WTC11 (cell line): ENCODE results near the gene COA5. TPM values are rescaled to one million over a fixed set of nuclear protein-coding genes. Genes with fewer than 3 reads are reported as not detected.

Source experiments
- ATAC-seq: fragments of 200-7000 bp; cut with Tn5 transposase; 2 replicates; pipeline ENCODE4 v1.10.0; 2021; ENCODE audit warnings: mild to moderate bottlenecking, moderate library complexity
- Bru-seq: library from RNA; stranded (reverse); fragments of 400-500 nt; gene quantifications from one replicate; lab custom pipeline; 2021; lab: Mats Ljungman, UMichigan
- CTCF ChIA-PET: fragments of 300-600 bp; sonication (Branson Sonifier 250); formaldehyde crosslinking; loops from one replicate; lab custom pipeline; 2021; ENCODE audit warnings: antibody characterized with exemption; lab: Charles Lee
- POLR2A ChIA-PET: fragments of 350-600 bp; sonication (Branson Sonifier 250); formaldehyde crosslinking; loops from one replicate; lab custom pipeline; 2021; ENCODE audit warnings: antibody characterized with exemption; lab: Charles Lee
- DNase-seq: peaks from one replicate; pipeline ENCODE4 v3.0.0; 2021; ENCODE audit warnings: low spot score
- H3K27ac Mint-ChIP-seq: 2 replicates; pipeline ENCODE4 v1.8.0; 2021; ENCODE audit warnings: mixed read lengths
- H3K27me3 Mint-ChIP-seq: 2 replicates; pipeline ENCODE4 v1.8.0; 2021; ENCODE audit warnings: low read depth, mild to moderate bottlenecking, moderate library complexity, mixed read lengths
- H3K36me3 Mint-ChIP-seq: 2 replicates; pipeline ENCODE4 v1.8.0; 2021; ENCODE audit warnings: mixed read lengths
- H3K4me1 Mint-ChIP-seq: 2 replicates; pipeline ENCODE4 v1.8.0; 2022; ENCODE audit warnings: mixed read lengths
- H3K4me3 Mint-ChIP-seq: 2 replicates; pipeline ENCODE4 v1.8.0; 2021; ENCODE audit warnings: mild to moderate bottlenecking, moderate library complexity, mixed read lengths
- H3K9me3 Mint-ChIP-seq: 2 replicates; pipeline ENCODE4 v1.8.0; 2021; ENCODE audit warnings: mixed read lengths
- ATF1 ChIP-seq: sonication (generic); formaldehyde crosslinking; IDR thresholded peaks from 2 replicates; pipeline ENCODE4 v1.8.1; 2023; ENCODE audit warnings: mild to moderate bottlenecking, moderate library complexity, missing genetic modification reagents
- CREB1 ChIP-seq: sonication (generic); formaldehyde crosslinking; IDR thresholded peaks from 2 replicates; pipeline ENCODE4 v1.8.0; 2023; ENCODE audit warnings: mild to moderate bottlenecking, missing genetic modification reagents
- GABPB1 ChIP-seq: sonication (generic); formaldehyde crosslinking; IDR thresholded peaks from 2 replicates; pipeline ENCODE4 v1.8.1; 2023; ENCODE audit warnings: mild to moderate bottlenecking, missing genetic modification reagents
- GRHL2 ChIP-seq: fragments of 250-450 bp; sonication (Bioruptor Pico); IDR thresholded peaks from 2 replicates; pipeline ENCODE4 v1.8.0; 2022; ENCODE audit warnings: mild to moderate bottlenecking, moderate library complexity; ENCODE audit not compliant: insufficient replicate concordance, severe bottlenecking
- GTF2I ChIP-seq: fragments of 250-450 bp; sonication (Bioruptor Pico); conservative IDR thresholded peaks from 2 replicates; pipeline ENCODE4 v1.4.0; 2021; ENCODE audit warnings: mild to moderate bottlenecking
- IRF2 ChIP-seq: sonication (generic); formaldehyde crosslinking; IDR thresholded peaks from 2 replicates; pipeline ENCODE4 v1.8.0; 2022; ENCODE audit warnings: low read depth, missing genetic modification reagents, borderline replicate concordance
- KAT7 ChIP-seq: sonication (generic); formaldehyde crosslinking; IDR thresholded peaks from 2 replicates; pipeline ENCODE4 v1.8.1; 2023; ENCODE audit warnings: missing genetic modification reagents, mild to moderate bottlenecking, borderline replicate concordance
- MXD4 ChIP-seq: fragments of 250-450 bp; sonication (Bioruptor Pico); IDR thresholded peaks from 2 replicates; pipeline ENCODE4 v1.8.0; 2021; ENCODE audit warnings: mild to moderate bottlenecking, moderate library complexity, borderline replicate concordance
- MYBL2 ChIP-seq: sonication (generic); formaldehyde crosslinking; IDR thresholded peaks from 2 replicates; pipeline ENCODE4 v1.8.1; 2023; ENCODE audit warnings: mild to moderate bottlenecking, moderate library complexity, missing genetic modification reagents
- NFATC4 ChIP-seq: fragments of 250-450 bp; sonication (Bioruptor Pico); IDR thresholded peaks from 2 replicates; pipeline ENCODE4 v1.9.0; 2021; ENCODE audit warnings: mild to moderate bottlenecking
- NFYB ChIP-seq: sonication (generic); formaldehyde crosslinking; conservative IDR thresholded peaks from 2 replicates; pipeline ENCODE4 v1.8.0; 2022; ENCODE audit warnings: low read depth, missing genetic modification reagents
- RORB ChIP-seq: fragments of 250-450 bp; sonication (Bioruptor Pico); IDR thresholded peaks from 2 replicates; pipeline ENCODE4 v1.9.0; 2021; ENCODE audit warnings: mild to moderate bottlenecking
- SMAD3 ChIP-seq: sonication (generic); formaldehyde crosslinking; IDR thresholded peaks from 2 replicates; pipeline ENCODE4 v1.8.0; 2022; ENCODE audit warnings: missing genetic modification reagents, mild to moderate bottlenecking, borderline replicate concordance
- SP1 ChIP-seq: sonication (generic); formaldehyde crosslinking; conservative IDR thresholded peaks from 2 replicates; pipeline ENCODE4 v1.8.1; 2022; ENCODE audit warnings: missing genetic modification reagents
- TP53 ChIP-seq: sonication (generic); formaldehyde crosslinking; IDR thresholded peaks from 2 replicates; pipeline ENCODE4 v1.8.1; 2023; ENCODE audit warnings: mild to moderate bottlenecking, missing genetic modification reagents
- ZNF121 ChIP-seq: sonication (generic); formaldehyde crosslinking; IDR thresholded peaks from 2 replicates; pipeline ENCODE4 v1.8.0; 2023; ENCODE audit warnings: missing genetic modification reagents
- ZNF138 ChIP-seq: sonication (generic); formaldehyde crosslinking; conservative IDR thresholded peaks from 2 replicates; pipeline ENCODE4 v1.8.1; 2022; ENCODE audit warnings: mild to moderate bottlenecking, moderate library complexity, missing genetic modification reagents
- ZNF219 ChIP-seq: sonication (generic); formaldehyde crosslinking; IDR thresholded peaks from 2 replicates; pipeline ENCODE4 v1.8.0; 2023; ENCODE audit warnings: missing genetic modification reagents, mild to moderate bottlenecking, borderline replicate concordance
- long read RNA-seq, 3 experiments: library from RNA in 1 of 3; library from capped mRNA in 1 of 3; library from polyadenylated mRNA in 1 of 3; unstranded in 2 of 3; stranded (forward) in 1 of 3; transcript quantifications; one replicate each; pipeline ENCODE4 v2.0.0, GENCODE V29; 2021
- total RNA-seq: library from RNA; stranded (reverse); gene quantifications from 3 replicates; pipeline ENCODE4 v1.2.3, GENCODE V29; 2021
- TF ChIP-seq, protein P1 (sequence below): fragments of 250-450 bp; sonication (Bioruptor Pico); IDR thresholded peaks from 2 replicates; pipeline ENCODE4 v1.8.0; 2021; ENCODE audit warnings: mild to moderate bottlenecking
- TF ChIP-seq, protein P2 (sequence below): fragments of 200-600 bp; IDR thresholded peaks from 2 replicates; pipeline ENCODE4 v1.8.0; 2022; ENCODE audit warnings: antibody characterized with exemption
- TF ChIP-seq, protein P3 (sequence below): sonication (generic); formaldehyde crosslinking; IDR thresholded peaks from 2 replicates; pipeline ENCODE4 v1.8.0; 2022; ENCODE audit warnings: mild to moderate bottlenecking, missing genetic modification reagents
- TF ChIP-seq, protein P4 (sequence below): sonication (generic); formaldehyde crosslinking; IDR thresholded peaks from 2 replicates; pipeline ENCODE4 v1.8.1; 2022; ENCODE audit warnings: mild to moderate bottlenecking, moderate library complexity, missing genetic modification reagents
- TF ChIP-seq, protein P5 (sequence below): sonication (generic); formaldehyde crosslinking; IDR thresholded peaks from 2 replicates; pipeline ENCODE4 v1.8.0; 2022; ENCODE audit warnings: missing genetic modification reagents
- TF ChIP-seq, protein P6 (sequence below): sonication (generic); formaldehyde crosslinking; IDR thresholded peaks from 2 replicates; pipeline ENCODE4 v1.8.1; 2023; ENCODE audit warnings: mild to moderate bottlenecking, missing genetic modification reagents, moderate library complexity
- TF ChIP-seq, protein P7 (sequence below): fragments of 250-450 bp; sonication (Bioruptor Pico); IDR thresholded peaks from 2 replicates; pipeline ENCODE4 v2.1.2; 2022; ENCODE audit warnings: mild to moderate bottlenecking, moderate library complexity

The COA5 gene, protein sequence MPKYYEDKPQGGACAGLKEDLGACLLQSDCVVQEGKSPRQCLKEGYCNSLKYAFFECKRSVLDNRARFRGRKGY
- total RNA-seq (29.3 to 35.4 TPM (median 34.7 TPM) in 3 replicates), Bru-seq, nascent RNA (percentile 94 among the genes with signal in this experiment)
- long read RNA-seq, experiment 1, transcript COA5-201 (3 exons, 1,754 nt), result major isoform, 55 of 82 reads
- long read RNA-seq, experiment 1, transcript COA5-204 (2 exons, 958 nt), result minor isoform, 15 of 82 reads
- long read RNA-seq, experiment 1, partial matches to known transcripts, result 0 of 82 reads
- long read RNA-seq, experiment 1, other reads (novel, unspliced or antisense), result 12 of 82 reads
- long read RNA-seq, experiment 2, transcript COA5-201 (3 exons, 1,754 nt), result major isoform, 36 of 50 reads
- long read RNA-seq, experiment 2, partial matches to known transcripts, result 0 of 50 reads
- long read RNA-seq, experiment 2, other reads (novel, unspliced or antisense), result 10 of 50 reads
- long read RNA-seq, experiment 3, transcript COA5-201 (3 exons, 1,754 nt), result major isoform, 38 of 40 reads
- long read RNA-seq, experiment 3, partial matches to known transcripts, result 0 of 40 reads
- long read RNA-seq, experiment 3, other reads (novel, unspliced or antisense), result 2 of 40 reads

DNA sequence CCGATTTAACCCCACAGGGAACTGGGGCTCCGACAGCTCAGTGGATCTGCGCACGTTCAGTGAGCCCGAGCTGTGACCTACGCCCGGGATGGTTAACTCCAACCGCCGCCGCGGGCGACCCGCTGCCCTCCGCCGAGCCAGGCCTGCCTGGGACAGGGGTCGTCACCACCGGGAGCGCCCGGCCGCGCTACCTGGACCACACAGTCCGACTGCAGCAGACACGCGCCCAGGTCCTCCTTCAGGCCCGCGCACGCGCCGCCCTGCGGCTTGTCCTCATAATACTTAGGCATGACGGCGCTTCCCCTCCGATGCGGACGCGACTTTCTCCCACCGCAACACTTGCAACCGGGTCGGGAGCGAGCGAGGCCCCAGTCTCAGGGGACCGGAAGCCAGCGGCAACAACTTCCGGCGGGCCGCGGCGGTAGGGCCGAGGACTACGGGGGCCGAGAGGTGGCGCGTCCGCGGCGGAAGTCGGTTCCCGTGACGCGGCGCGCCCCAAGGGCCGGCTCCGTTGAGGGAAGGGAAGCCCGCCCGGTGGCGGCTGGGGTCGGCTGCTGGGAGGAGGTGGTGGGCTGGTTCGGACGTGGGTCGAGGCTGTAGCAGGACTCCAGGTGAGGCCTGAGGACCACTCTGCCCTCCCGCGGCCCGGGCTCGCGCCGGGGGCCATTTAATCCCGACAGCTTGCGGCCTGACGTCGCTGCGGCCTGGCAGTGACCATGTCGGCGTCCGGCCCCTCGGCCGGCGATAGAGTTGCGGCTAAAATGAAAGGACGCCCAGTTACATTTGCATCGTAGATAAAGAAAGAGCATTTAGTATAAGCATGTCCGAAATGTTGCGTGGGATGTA, at the start of gene COA5, which contains the start of gene UNC50:
COA5 (minus strand) TSS at position 397 of the 846 bp plus-strand sequence; CDS start at position 290, 107 bp downstream.
UNC50 (plus strand) TSS at position 474 of the 846 bp plus-strand sequence. CDS start 1,171 bp downstream, outside the sequence.
- ChIA-PET POLR2A (no interaction called here), CTCF (interaction anchor here (0.5 to 1.3 kb wide), 3 partner anchors 26 to 180 kb away, joined by 3 to 5 read pairs (median 4); no protein-coding TSS in a partner anchor)
- DNase-seq (peak; percentile 83), ATAC-seq (peak; percentile 88)
- Mint-ChIP-seq H3K27me3 (no peaks in the 10 kb centered on the region), H3K27ac (peak within 1 kb of the TSS; percentile 84), H3K36me3 (peaks cover 31% of the 10 kb centered on the region), H3K9me3 (no peaks in the 10 kb centered on the region), H3K4me1 (peaks cover 20% of the 10 kb centered on the region), H3K4me3 (peak within 1 kb of the TSS; percentile 82)
- TF ChIP-seq GABPB1 (peak; percentile 89), MYBL2 (CRISPR knock-in tag) (peak; percentile 62; the same call in 1 of the 2 replicates), GTF2I (CRISPR knock-in tag) (no peak), ZNF121 (CRISPR knock-in tag) (no peak), ATF1 (peak; percentile 39; the same call in 1 of the 2 replicates), IRF2 (CRISPR knock-in tag) (no peak), KAT7 (CRISPR knock-in tag) (no peak; the same call in 1 of the 2 replicates), TP53 (CRISPR knock-in tag) (peak; percentile 71), SP1 (CRISPR knock-in tag) (peak; percentile 60; the same call in 1 of the 2 replicates), RORB (CRISPR knock-in tag) (no peak), CREB1 (CRISPR knock-in tag) (0 out of 2 replicates have a peak, but pooled peaks have one; percentile 31), MXD4 (CRISPR knock-in tag) (no peak), GRHL2 (CRISPR knock-in tag) (no peak), NFYB (CRISPR knock-in tag) (no peak), SMAD3 (peak; percentile 89; the same call in 1 of the 2 replicates), ZNF219 (no peak), ZNF138 (CRISPR knock-in tag) (no peak), NFATC4 (CRISPR knock-in tag) (no peak)
- TF ChIP-seq, protein P1, sequence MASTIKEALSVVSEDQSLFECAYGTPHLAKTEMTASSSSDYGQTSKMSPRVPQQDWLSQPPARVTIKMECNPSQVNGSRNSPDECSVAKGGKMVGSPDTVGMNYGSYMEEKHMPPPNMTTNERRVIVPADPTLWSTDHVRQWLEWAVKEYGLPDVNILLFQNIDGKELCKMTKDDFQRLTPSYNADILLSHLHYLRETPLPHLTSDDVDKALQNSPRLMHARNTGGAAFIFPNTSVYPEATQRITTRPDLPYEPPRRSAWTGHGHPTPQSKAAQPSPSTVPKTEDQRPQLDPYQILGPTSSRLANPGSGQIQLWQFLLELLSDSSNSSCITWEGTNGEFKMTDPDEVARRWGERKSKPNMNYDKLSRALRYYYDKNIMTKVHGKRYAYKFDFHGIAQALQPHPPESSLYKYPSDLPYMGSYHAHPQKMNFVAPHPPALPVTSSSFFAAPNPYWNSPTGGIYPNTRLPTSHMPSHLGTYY, result no peak
- TF ChIP-seq, protein P2, sequence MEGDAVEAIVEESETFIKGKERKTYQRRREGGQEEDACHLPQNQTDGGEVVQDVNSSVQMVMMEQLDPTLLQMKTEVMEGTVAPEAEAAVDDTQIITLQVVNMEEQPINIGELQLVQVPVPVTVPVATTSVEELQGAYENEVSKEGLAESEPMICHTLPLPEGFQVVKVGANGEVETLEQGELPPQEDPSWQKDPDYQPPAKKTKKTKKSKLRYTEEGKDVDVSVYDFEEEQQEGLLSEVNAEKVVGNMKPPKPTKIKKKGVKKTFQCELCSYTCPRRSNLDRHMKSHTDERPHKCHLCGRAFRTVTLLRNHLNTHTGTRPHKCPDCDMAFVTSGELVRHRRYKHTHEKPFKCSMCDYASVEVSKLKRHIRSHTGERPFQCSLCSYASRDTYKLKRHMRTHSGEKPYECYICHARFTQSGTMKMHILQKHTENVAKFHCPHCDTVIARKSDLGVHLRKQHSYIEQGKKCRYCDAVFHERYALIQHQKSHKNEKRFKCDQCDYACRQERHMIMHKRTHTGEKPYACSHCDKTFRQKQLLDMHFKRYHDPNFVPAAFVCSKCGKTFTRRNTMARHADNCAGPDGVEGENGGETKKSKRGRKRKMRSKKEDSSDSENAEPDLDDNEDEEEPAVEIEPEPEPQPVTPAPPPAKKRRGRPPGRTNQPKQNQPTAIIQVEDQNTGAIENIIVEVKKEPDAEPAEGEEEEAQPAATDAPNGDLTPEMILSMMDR, result no peak
- TF ChIP-seq, protein P3, sequence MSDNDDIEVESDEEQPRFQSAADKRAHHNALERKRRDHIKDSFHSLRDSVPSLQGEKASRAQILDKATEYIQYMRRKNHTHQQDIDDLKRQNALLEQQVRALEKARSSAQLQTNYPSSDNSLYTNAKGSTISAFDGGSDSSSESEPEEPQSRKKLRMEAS (CRISPR knock-in tag), result peak; percentile 88
- TF ChIP-seq, protein P4, sequence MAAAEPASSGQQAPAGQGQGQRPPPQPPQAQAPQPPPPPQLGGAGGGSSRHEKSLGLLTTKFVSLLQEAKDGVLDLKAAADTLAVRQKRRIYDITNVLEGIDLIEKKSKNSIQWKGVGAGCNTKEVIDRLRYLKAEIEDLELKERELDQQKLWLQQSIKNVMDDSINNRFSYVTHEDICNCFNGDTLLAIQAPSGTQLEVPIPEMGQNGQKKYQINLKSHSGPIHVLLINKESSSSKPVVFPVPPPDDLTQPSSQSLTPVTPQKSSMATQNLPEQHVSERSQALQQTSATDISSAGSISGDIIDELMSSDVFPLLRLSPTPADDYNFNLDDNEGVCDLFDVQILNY (CRISPR knock-in tag), result peak; percentile 92
- TF ChIP-seq, protein P5, sequence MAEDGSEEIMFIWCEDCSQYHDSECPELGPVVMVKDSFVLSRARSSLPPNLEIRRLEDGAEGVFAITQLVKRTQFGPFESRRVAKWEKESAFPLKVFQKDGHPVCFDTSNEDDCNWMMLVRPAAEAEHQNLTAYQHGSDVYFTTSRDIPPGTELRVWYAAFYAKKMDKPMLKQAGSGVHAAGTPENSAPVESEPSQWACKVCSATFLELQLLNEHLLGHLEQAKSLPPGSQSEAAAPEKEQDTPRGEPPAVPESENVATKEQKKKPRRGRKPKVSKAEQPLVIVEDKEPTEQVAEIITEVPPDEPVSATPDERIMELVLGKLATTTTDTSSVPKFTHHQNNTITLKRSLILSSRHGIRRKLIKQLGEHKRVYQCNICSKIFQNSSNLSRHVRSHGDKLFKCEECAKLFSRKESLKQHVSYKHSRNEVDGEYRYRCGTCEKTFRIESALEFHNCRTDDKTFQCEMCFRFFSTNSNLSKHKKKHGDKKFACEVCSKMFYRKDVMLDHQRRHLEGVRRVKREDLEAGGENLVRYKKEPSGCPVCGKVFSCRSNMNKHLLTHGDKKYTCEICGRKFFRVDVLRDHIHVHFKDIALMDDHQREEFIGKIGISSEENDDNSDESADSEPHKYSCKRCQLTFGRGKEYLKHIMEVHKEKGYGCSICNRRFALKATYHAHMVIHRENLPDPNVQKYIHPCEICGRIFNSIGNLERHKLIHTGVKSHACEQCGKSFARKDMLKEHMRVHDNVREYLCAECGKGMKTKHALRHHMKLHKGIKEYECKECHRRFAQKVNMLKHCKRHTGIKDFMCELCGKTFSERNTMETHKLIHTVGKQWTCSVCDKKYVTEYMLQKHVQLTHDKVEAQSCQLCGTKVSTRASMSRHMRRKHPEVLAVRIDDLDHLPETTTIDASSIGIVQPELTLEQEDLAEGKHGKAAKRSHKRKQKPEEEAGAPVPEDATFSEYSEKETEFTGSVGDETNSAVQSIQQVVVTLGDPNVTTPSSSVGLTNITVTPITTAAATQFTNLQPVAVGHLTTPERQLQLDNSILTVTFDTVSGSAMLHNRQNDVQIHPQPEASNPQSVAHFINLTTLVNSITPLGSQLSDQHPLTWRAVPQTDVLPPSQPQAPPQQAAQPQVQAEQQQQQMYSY (CRISPR knock-in tag), result no peak
- TF ChIP-seq, protein P6, sequence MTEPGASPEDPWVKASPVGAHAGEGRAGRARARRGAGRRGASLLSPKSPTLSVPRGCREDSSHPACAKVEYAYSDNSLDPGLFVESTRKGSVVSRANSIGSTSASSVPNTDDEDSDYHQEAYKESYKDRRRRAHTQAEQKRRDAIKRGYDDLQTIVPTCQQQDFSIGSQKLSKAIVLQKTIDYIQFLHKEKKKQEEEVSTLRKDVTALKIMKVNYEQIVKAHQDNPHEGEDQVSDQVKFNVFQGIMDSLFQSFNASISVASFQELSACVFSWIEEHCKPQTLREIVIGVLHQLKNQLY, result no peak
- TF ChIP-seq, protein P7, sequence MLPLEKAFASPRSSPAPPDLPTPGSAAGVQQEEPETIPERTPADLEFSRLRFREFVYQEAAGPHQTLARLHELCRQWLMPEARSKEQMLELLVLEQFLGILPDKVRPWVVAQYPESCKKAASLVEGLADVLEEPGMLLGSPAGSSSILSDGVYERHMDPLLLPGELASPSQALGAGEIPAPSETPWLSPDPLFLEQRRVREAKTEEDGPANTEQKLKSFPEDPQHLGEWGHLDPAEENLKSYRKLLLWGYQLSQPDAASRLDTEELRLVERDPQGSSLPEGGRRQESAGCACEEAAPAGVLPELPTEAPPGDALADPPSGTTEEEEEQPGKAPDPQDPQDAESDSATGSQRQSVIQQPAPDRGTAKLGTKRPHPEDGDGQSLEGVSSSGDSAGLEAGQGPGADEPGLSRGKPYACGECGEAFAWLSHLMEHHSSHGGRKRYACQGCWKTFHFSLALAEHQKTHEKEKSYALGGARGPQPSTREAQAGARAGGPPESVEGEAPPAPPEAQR (CRISPR knock-in tag), result no peak
